RCC 7860 (cell line): Measurements from ENCODE around the gene CENPA.
"Not testable (repeated sequence)": the region's sequence is repeated elsewhere in the genome, so short reads cannot be mapped to it uniquely, and the experiment has no call there.

Source experiments
- DNase-seq: peaks from one replicate; pipeline ENCODE4 v3.0.0-alpha.2; 2015; ENCODE audit warnings: low spot score
- FAIRE-seq: peaks from 2 replicates; lab custom pipeline; 2012; peaks lifted over from hg19 to GRCh38; lab: Jason Lieb, UNC

The CENPA gene

GRCh38 chr2:26759845-26760244, 26.0 kb upstream of the CENPA start:
- FAIRE-seq (no peak), DNase-seq (no peak)

GRCh38 chr2:26760991-26761390, 24.9 kb upstream of the CENPA start:
- DNase-seq, FAIRE-seq: not testable (repeated sequence)

GRCh38 chr2:26763019-26763418, 22.8 kb upstream of the CENPA start:
- FAIRE-seq = no peak
- no peak for DNase-seq

GRCh38 chr2:26764078-26764887, 21.6 kb upstream of the CENPA start, which contains the start of gene SLC35F6:
SLC35F6 (plus strand) TSS chr2:26764284; CDS start chr2:26764350, 66 bp downstream.
- no peak for FAIRE-seq
- peak; percentile 58 for DNase-seq

- FAIRE-seq (no peak), DNase-seq (no peak)
These were observed 20.9 kb upstream of the CENPA start for GRCh38 chr2:26764906-26765305.

- DNase-seq (no peak), FAIRE-seq (no peak)
These were observed 20.2 kb upstream of the CENPA start for GRCh38 chr2:26765475-26766200.

- no peak for DNase-seq
- no peak for FAIRE-seq
These were observed 18.7 kb upstream of the CENPA start for GRCh38 chr2:26767129-26767528.

- DNase-seq (no peak), FAIRE-seq (no peak)
These were observed 17.9 kb upstream of the CENPA start for GRCh38 chr2:26767894-26768487.

GRCh38 chr2:26768759-26769088, 17.1 kb upstream of the CENPA start:
- DNase-seq = no peak
- no peak for FAIRE-seq

- FAIRE-seq = peak; percentile 44
- peak; percentile 85 for DNase-seq
These were observed 16.6 kb upstream of the CENPA start for GRCh38 chr2:26769089-26769761.

- peak; percentile 79 for DNase-seq
These were observed 14.8 kb upstream of the CENPA start for GRCh38 chr2:26770986-26771586.

GRCh38 chr2:26772064-26773001, 13.5 kb upstream of the CENPA start:
- FAIRE-seq (no peak), DNase-seq (peak; percentile 64)

More at GRCh38 chr2:26770986-26771586, 14.8 kb upstream of the CENPA start:
- FAIRE-seq = peak; percentile 78

- no peak for FAIRE-seq
- no peak for DNase-seq
These were observed 9.6 kb upstream of the CENPA start for GRCh38 chr2:26776195-26776800.

GRCh38 chr2:26778098-26778497, 7.8 kb upstream of the CENPA start:
- no peak for FAIRE-seq
- no peak for DNase-seq

- FAIRE-seq (no peak), DNase-seq (no peak)
These were observed 7.3 kb upstream of the CENPA start for GRCh38 chr2:26778507-26778906.

GRCh38 chr2:26780203-26780760, 5.6 kb upstream of the CENPA start:
- DNase-seq (no peak), FAIRE-seq (no peak)

GRCh38 chr2:26782876-26783704, 2.8 kb upstream of the CENPA start:
- FAIRE-seq (no peak), DNase-seq (no peak)
